PC-3 (cell line): ENCODE measurements around the gene ZCCHC24. TPM values are rescaled to one million over a fixed set of nuclear protein-coding genes. Genes with fewer than 3 reads are reported as not detected.

Experiments
- ATAC-seq: fragments of 200-7000 bp; cut with Tn5 transposase; 2 replicates; pipeline ENCODE4 v1.9.1; 2020; ENCODE audit warnings: mild to moderate bottlenecking, moderate library complexity
- BruUV-seq: library from RNA; stranded (reverse); fragments of 400-500 nt; replicated peaks from 2 replicates; lab custom pipeline; 2021; lab: Mats Ljungman, UMichigan
- CTCF ChIA-PET: fragments of 300-600 bp; sonication (Branson Sonifier 250); formaldehyde crosslinking; loops from one replicate; lab custom pipeline; 2022; ENCODE audit warnings: antibody characterized with exemption; lab: Charles Lee
- POLR2A ChIA-PET: fragments of 300-600 bp; sonication (Branson Sonifier 250); formaldehyde crosslinking; loops from one replicate; lab custom pipeline; 2022; ENCODE audit warnings: antibody characterized with exemption; ENCODE audit not compliant: unreplicated experiment; lab: Charles Lee
- DNase-seq: peaks from one replicate; pipeline ENCODE4 v3.0.0-alpha.2; 2015
- H2AFZ ChIP-seq: fragments of 300-600 bp; sonication (generic); 2 replicates; pipeline ENCODE4 v1.6.0; 2016; ENCODE audit warnings: antibody characterized with exemption, low read length
- H3F3A ChIP-seq: fragments of 300-600 bp; sonication (generic); one replicate; pipeline ENCODE4 v1.6.0; 2017; ENCODE audit warnings: antibody characterized with exemption, low read length, control low read depth, mild to moderate bottlenecking; ENCODE audit not compliant: unreplicated experiment
- H3K27ac ChIP-seq: fragments of 300-600 bp; sonication (generic); 2 replicates; pipeline ENCODE4 v1.5.1; 2016; ENCODE audit warnings: mild to moderate bottlenecking, low read length
- H3K27me3 ChIP-seq: fragments of 300-600 bp; sonication (generic); 2 replicates; pipeline ENCODE4 v1.6.1; 2016; ENCODE audit warnings: low read length, mixed read lengths
- H3K36me3 ChIP-seq: fragments of 300-600 bp; sonication (generic); 2 replicates; pipeline ENCODE4 v1.6.1; 2016; ENCODE audit warnings: low read depth, mixed run types, low read length, mixed read lengths
- H3K4me1 ChIP-seq: fragments of 300-600 bp; sonication (generic); 2 replicates; pipeline ENCODE4 v1.5.1; 2016; ENCODE audit warnings: low read length; ENCODE audit not compliant: insufficient read depth
- H3K4me2 ChIP-seq: fragments of 300-600 bp; sonication (generic); 2 replicates; pipeline ENCODE4 v1.6.0; 2016; ENCODE audit warnings: low read length
- H3K4me3 ChIP-seq: fragments of 300-600 bp; sonication (generic); 2 replicates; pipeline ENCODE4 v1.5.1; 2016; ENCODE audit warnings: mild to moderate bottlenecking, low read length, mixed read lengths
- H3K79me2 ChIP-seq: fragments of 300-600 bp; sonication (generic); 2 replicates; pipeline ENCODE4 v1.6.1; 2017; ENCODE audit warnings: low read length, mixed read lengths
- H3K9ac ChIP-seq: fragments of 300-600 bp; sonication (generic); 2 replicates; pipeline ENCODE4 v1.6.0; 2016; ENCODE audit warnings: mild to moderate bottlenecking, low read length
- H3K9me2 ChIP-seq: fragments of 300-600 bp; sonication (generic); replicated peaks from 2 replicates; pipeline ENCODE4 v1.6.1; 2016; ENCODE audit warnings: mixed run types, low read length, mixed read lengths
- H3K9me3 ChIP-seq: fragments of 300-600 bp; sonication (generic); 2 replicates; pipeline ENCODE4 v1.6.1; 2016; ENCODE audit warnings: low read length, mixed read lengths
- H4K20me1 ChIP-seq: fragments of 300-600 bp; sonication (generic); 2 replicates; pipeline ENCODE4 v1.6.1; 2016; ENCODE audit warnings: low read length, mixed read lengths
- CTCF ChIP-seq: fragments of 300-600 bp; sonication (generic); conservative IDR thresholded peaks from 2 replicates; pipeline ENCODE4 v1.5.1; 2017; ENCODE audit warnings: antibody characterized with exemption, low read depth, mild to moderate bottlenecking, low read length
- EZH2 ChIP-seq: fragments of 300-600 bp; sonication (generic); IDR thresholded peaks from one replicate; pipeline ENCODE4 v1.6.1; 2017; ENCODE audit warnings: antibody characterized with exemption, mild to moderate bottlenecking, low read length; ENCODE audit not compliant: unreplicated experiment
- EZH2phosphoT487 ChIP-seq: fragments of 300-600 bp; sonication (generic); IDR thresholded peaks from 2 replicates; pipeline ENCODE4 v1.6.1; 2018; ENCODE audit warnings: mild to moderate bottlenecking, antibody characterized with exemption, low read length, borderline replicate concordance
- intact Hi-C: fragments of 100-400 bp; cut with micrococcal nuclease; formaldehyde crosslinking; loops from 2 replicates; pipeline ENCODE4 v1.9.0; 2023
- total RNA-seq: library from RNA; depleted of rRNA; stranded (reverse); fragments of >200 nt; gene quantifications from 2 replicates; pipeline ENCODE4 v1.2.3, GENCODE V29; 2014

The ZCCHC24 gene
- total RNA-seq, 1 experiment from 2014 or later, result 32.9 TPM

- Histone ChIP-seq H3K36me3 (no peaks in the 10 kb centered on the region; the same call in 1 of the 2 replicates), H4K20me1 (no peaks in the 10 kb centered on the region), H3K9me2 (no peaks in the 10 kb centered on the region), H3K9ac (no peak overlapping the region), H3K4me2 (peak overlapping the region; percentile 27; the same call in 1 of the 2 replicates), H3K9me3 (no peaks in the 10 kb centered on the region), H3F3A (no peaks in the 10 kb centered on the region), H3K79me2 (no peaks in the 10 kb centered on the region), H3K27me3 (no peaks in the 10 kb centered on the region), H3K27ac (no peak overlapping the region), H3K4me1 (peaks cover 28% of the 10 kb centered on the region), H2AFZ (no peak overlapping the region), H3K4me3 (no peak overlapping the region)
- CTCF ChIA-PET, result interaction anchor here (1.0 kb wide), 1 partner anchor 65 kb away, joined by 8 read pairs; no protein-coding TSS in a partner anchor
- BruUV-seq, result no TSS peak
- DNase-seq, result peak; percentile 77
- intact Hi-C loops, result no loop called here
- POLR2A ChIA-PET, result no interaction called here
- TF ChIP-seq EZH2, result no peak
- ATAC-seq, result no peak
These were observed 42.5 kb downstream of the ZCCHC24 start for GRCh38 chr10:79402951-79403350.

GRCh38 chr10:79402625-79402946, 42.8 kb downstream of the ZCCHC24 start:
- Histone ChIP-seq H3K9ac (no peak overlapping the region), H3K9me2 (no peaks in the 10 kb centered on the region), H3K4me2 (no peak overlapping the region), H3K9me3 (no peaks in the 10 kb centered on the region), H3K27me3 (no peaks in the 10 kb centered on the region), H3K27ac (no peak overlapping the region), H3F3A (no peaks in the 10 kb centered on the region), H4K20me1 (no peaks in the 10 kb centered on the region), H3K4me3 (no peak overlapping the region), H3K4me1 (peaks cover 28% of the 10 kb centered on the region), H2AFZ (no peak overlapping the region), H3K79me2 (no peaks in the 10 kb centered on the region), H3K36me3 (no peaks in the 10 kb centered on the region; the same call in 1 of the 2 replicates)
- POLR2A ChIA-PET, result no interaction called here
- TF ChIP-seq CTCF, result no peak
- TF ChIP-seq EZH2, result no peak
- no peak for TF ChIP-seq EZH2phosphoT487
- no TSS peak for BruUV-seq
- no peak for DNase-seq
- no peak for ATAC-seq
- intact Hi-C loops, result no loop called here
- CTCF ChIA-PET, result interaction anchor here (0.6 kb wide), 1 partner anchor 75 kb away, joined by 4 read pairs; no protein-coding TSS in a partner anchor

GRCh38 chr10:79401015-79401921, 44.2 kb downstream of the ZCCHC24 start:
- ChIA-PET POLR2A (interaction anchor here (0.6 kb wide), 1 partner anchor 1367 kb away, joined by 3 read pairs; no protein-coding TSS in a partner anchor), CTCF (interaction anchor here (0.6 to 1.2 kb wide), 2 partner anchors 26 to 37 kb away, joined by 3 to 4 read pairs; no protein-coding TSS in a partner anchor)
- H3F3A ChIP-seq, result no peaks in the 10 kb centered on the region
- no peaks in the 10 kb centered on the region for H4K20me1 ChIP-seq
- H2AFZ ChIP-seq, result no peak overlapping the region
- H3K9ac ChIP-seq, result no peak overlapping the region
- no peak overlapping the region for H3K27ac ChIP-seq
- H3K4me3 ChIP-seq, result no peak overlapping the region
- TF ChIP-seq CTCF (no peak), EZH2 (no peak), EZH2phosphoT487 (no peak)
- no peaks in the 10 kb centered on the region for H3K79me2 ChIP-seq
- H3K36me3 ChIP-seq, result no peaks in the 10 kb centered on the region; the same call in 1 of the 2 replicates
- peaks cover 28% of the 10 kb centered on the region for H3K4me1 ChIP-seq
- no TSS peak for BruUV-seq
- no peaks in the 10 kb centered on the region for H3K9me3 ChIP-seq
- no peak for DNase-seq
- intact Hi-C loops, result no loop called here
- no peak for ATAC-seq
- H3K4me2 ChIP-seq, result no peak overlapping the region
- no peaks in the 10 kb centered on the region for H3K27me3 ChIP-seq
- H3K9me2 ChIP-seq, result no peaks in the 10 kb centered on the region
